ENCODE data around the gene SENP7. TPM values are rescaled to one million over a fixed set of nuclear protein-coding genes. Genes with fewer than 3 reads are reported as not detected.

The SENP7 gene
- polyA plus RNA-seq, 3 donors = 1.6 to 12.4 (median 3.8) TPM

DNA sequence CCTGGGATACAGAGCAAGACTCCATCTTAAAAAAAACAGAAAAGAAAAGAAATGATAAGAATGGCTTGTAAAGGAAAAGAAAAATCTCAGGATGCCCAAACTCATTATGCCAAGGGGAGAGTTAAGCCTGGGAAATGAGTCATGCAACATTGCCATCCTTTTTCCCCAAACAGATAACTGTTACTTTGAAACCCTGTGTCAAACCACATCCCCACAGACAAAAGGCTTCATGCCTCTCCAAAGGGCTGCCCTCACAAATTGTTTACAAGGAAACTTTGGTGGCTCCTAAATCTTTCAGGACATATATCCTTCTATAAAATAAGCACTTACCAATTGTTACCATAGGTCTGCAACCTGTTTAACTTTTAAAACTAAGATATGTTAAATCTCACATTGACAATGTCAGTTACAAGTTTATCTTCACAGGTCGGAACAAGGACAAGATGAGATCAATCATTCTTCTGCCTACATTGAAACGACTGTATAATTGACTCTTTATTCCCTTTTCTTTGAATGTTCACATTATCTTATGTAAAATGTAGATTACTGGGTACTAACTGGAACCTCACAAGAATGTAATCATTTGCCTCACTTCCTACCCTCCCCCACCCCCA lies 18.6 kb upstream of the SENP7 start:
- H3K4me1 ChIP-seq (ENCODE audit: control insufficient read depth in 1 of 2, insufficient read depth in 2 of 2, low read length in 2 of 2) = no peaks in the 10 kb centered on the region
- no peaks in the 10 kb centered on the region for H3K36me3 ChIP-seq (replicated peaks in 1 of 2; ENCODE audit: control insufficient read depth in 1 of 2, insufficient read depth in 2 of 2, low read length in 2 of 2)
- Mint-ChIP-seq H3K27ac (no peak overlapping the region), H3K27me3 (ENCODE audit: low read depth in 3 of 3) (peaks cover 0 to 4% (median 0%) of the 10 kb centered on the region in 3 donors), H3K4me1 (no peaks in the 10 kb centered on the region), H3K36me3 (no peaks in the 10 kb centered on the region), H3K4me3 (no peak overlapping the region), H3K9me3 (peaks cover 0 to 7% (median 2%) of the 10 kb centered on the region in 7 donors)
- no peaks in the 10 kb centered on the region for H4K20me1 ChIP-seq (ENCODE audit: insufficient read depth, low read length)
- no peak overlapping the region for H3K4me3 ChIP-seq (replicated peaks in 1 of 3; ENCODE audit: low read depth in 2 of 3, low read length in 3 of 3)
- no CpG with 5 or more reads among the region's 2 CpGs for WGBS (ENCODE audit: insufficient coverage)
- H3K27me3 ChIP-seq (ENCODE audit: control insufficient read depth in 2 of 2, insufficient read depth in 2 of 2, low read length in 2 of 2) = no peaks in the 10 kb centered on the region
- TF ChIP-seq, protein P1, sequence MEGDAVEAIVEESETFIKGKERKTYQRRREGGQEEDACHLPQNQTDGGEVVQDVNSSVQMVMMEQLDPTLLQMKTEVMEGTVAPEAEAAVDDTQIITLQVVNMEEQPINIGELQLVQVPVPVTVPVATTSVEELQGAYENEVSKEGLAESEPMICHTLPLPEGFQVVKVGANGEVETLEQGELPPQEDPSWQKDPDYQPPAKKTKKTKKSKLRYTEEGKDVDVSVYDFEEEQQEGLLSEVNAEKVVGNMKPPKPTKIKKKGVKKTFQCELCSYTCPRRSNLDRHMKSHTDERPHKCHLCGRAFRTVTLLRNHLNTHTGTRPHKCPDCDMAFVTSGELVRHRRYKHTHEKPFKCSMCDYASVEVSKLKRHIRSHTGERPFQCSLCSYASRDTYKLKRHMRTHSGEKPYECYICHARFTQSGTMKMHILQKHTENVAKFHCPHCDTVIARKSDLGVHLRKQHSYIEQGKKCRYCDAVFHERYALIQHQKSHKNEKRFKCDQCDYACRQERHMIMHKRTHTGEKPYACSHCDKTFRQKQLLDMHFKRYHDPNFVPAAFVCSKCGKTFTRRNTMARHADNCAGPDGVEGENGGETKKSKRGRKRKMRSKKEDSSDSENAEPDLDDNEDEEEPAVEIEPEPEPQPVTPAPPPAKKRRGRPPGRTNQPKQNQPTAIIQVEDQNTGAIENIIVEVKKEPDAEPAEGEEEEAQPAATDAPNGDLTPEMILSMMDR (IDR thresholded peaks at IDR 0.05) = no peak
- intact Hi-C loops (cut with micrococcal nuclease) = no loop called here
- H3K9ac ChIP-seq (ENCODE audit: insufficient read depth, low read length, poor library complexity, severe bottlenecking) = no peak overlapping the region
- H3K9me3 ChIP-seq (replicated peaks in 1 of 2; ENCODE audit: control insufficient read depth in 1 of 2, insufficient read depth in 1 of 2, low read length in 2 of 2) = no peaks in the 10 kb centered on the region
- H3K4me2 ChIP-seq (replicated peaks; ENCODE audit: extremely low read depth, low read length, poor library complexity, severe bottlenecking) = no peak overlapping the region
- H3K79me2 ChIP-seq (ENCODE audit: insufficient read depth, low read length) = no peaks in the 10 kb centered on the region
- no peak overlapping the region for H3K27ac ChIP-seq (ENCODE audit: low read depth in 1 of 2, low read length in 2 of 2)
- DNase-seq = no peak
- no peak overlapping the region for H2AFZ ChIP-seq (ENCODE audit: insufficient read depth, low read depth, low read length, poor library complexity, severe bottlenecking)

DNA sequence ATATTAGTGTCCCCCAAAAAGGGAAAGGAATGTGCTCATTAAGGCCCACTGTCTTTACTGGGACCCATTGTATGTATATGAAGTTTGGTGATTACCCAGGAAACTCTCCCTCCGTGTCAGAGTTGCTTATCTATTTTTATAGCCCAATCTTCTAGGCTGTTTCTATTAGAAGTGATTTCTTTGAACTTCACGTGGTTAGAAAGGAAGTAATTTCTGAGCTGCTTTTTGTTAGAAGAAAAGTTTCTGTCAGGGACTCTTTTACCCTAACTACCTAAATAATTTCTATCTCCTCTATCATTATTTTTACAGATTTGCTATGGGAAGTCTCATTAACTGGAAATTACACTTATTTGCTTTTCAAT lies 17.7 kb upstream of the SENP7 start:
- no CpG with 5 or more reads among the region's 2 CpGs for WGBS (ENCODE audit: insufficient coverage)
- no peak overlapping the region for H3K4me3 Mint-ChIP-seq

More for the DNA sequence above, 17.7 kb upstream of the SENP7 start:
- Histone ChIP-seq H3K27me3 (ENCODE audit: control insufficient read depth in 2 of 2, insufficient read depth in 2 of 2, low read length in 2 of 2) (no peaks in the 10 kb centered on the region), H2AFZ (ENCODE audit: insufficient read depth, low read depth, low read length, poor library complexity, severe bottlenecking) (no peak overlapping the region), H3K4me1 (ENCODE audit: control insufficient read depth in 1 of 2, insufficient read depth in 2 of 2, low read length in 2 of 2) (no peaks in the 10 kb centered on the region), H3K4me3 (replicated peaks in 1 of 3; ENCODE audit: low read depth in 2 of 3, low read length in 3 of 3) (no peak overlapping the region), H3K9me3 (replicated peaks in 1 of 2; ENCODE audit: control insufficient read depth in 1 of 2, insufficient read depth in 1 of 2, low read length in 2 of 2) (no peaks in the 10 kb centered on the region), H3K9ac (ENCODE audit: insufficient read depth, low read length, poor library complexity, severe bottlenecking) (no peak overlapping the region), H3K79me2 (ENCODE audit: insufficient read depth, low read length) (no peaks in the 10 kb centered on the region), H4K20me1 (ENCODE audit: insufficient read depth, low read length) (no peaks in the 10 kb centered on the region), H3K36me3 (replicated peaks in 1 of 2; ENCODE audit: control insufficient read depth in 1 of 2, insufficient read depth in 2 of 2, low read length in 2 of 2) (no peaks in the 10 kb centered on the region), H3K27ac (ENCODE audit: low read depth in 1 of 2, low read length in 2 of 2) (no peak overlapping the region), H3K4me2 (replicated peaks; ENCODE audit: extremely low read depth, low read length, poor library complexity, severe bottlenecking) (no peak overlapping the region)
- Mint-ChIP-seq H3K9me3 (peaks cover 0 to 15% (median 0%) of the 10 kb centered on the region in 7 donors), H3K4me1 (no peaks in the 10 kb centered on the region), H3K36me3 (no peaks in the 10 kb centered on the region), H3K27ac (no peak overlapping the region), H3K27me3 (ENCODE audit: low read depth in 3 of 3) (peaks cover 0 to 4% (median 0%) of the 10 kb centered on the region in 3 donors)
- TF ChIP-seq, protein P1 (IDR thresholded peaks at IDR 0.05) = no peak
- no peak for DNase-seq
- intact Hi-C loops (cut with micrococcal nuclease) = no loop called here

Measured in CD14-positive monocyte (primary cell).